ENCODE data around the gene KCNG3. TPM values are rescaled to one million over a fixed set of nuclear protein-coding genes. Genes with fewer than 3 reads are reported as not detected.

Gene KCNG3
- total and polyA plus RNA-seq, 2 of the 13 experiments (the other 11 are each of a cell fraction or from before 2014, with no cell fraction given): 2.8 to 4.8 TPM

GRCh38 chr2:42493468-42494354 is at the start of gene KCNG3 (continued):
- TF ChIP-seq NR2C2 (CRISPR knock-in tag; IDR thresholded peaks at IDR 0.05; ENCODE audit: borderline replicate concordance) (0 out of 2 replicates have a peak, but pooled peaks have one; percentile 7), ZNF687 (CRISPR knock-in tag; IDR thresholded peaks at IDR 0.05) (peak; percentile 20), SPEN (CRISPR knock-in tag; IDR thresholded peaks at IDR 0.05; ENCODE audit: low read depth) (peak; percentile 71), NR0B2 (CRISPR knock-in tag; IDR thresholded peaks at IDR 0.05) (peak; percentile 63), GTF2F1 (IDR thresholded peaks at IDR 0.05; ENCODE audit: low read length) (no peak), IKZF4 (CRISPR knock-in tag; IDR thresholded peaks at IDR 0.05; ENCODE audit: borderline replicate concordance, low read depth, not compliant biosample characterization) (peak; percentile 20), ZFY (CRISPR knock-in tag; IDR thresholded peaks at IDR 0.05) (peak; percentile 77), MXI1 (IDR thresholded peaks at IDR 0.05; ENCODE audit: borderline replicate concordance, low read depth, low read length) (peak; percentile 13; the same call in 1 of the 3 replicates), NKX3-1 (CRISPR knock-in tag; IDR thresholded peaks at IDR 0.05) (no peak), U2AF2 (IDR thresholded peaks at IDR 0.05; ENCODE audit: low read depth, low read length) (no peak), YEATS4 (CRISPR knock-in tag; IDR thresholded peaks at IDR 0.05; ENCODE audit: borderline replicate concordance) (peak; percentile 33; the same call in 1 of the 2 replicates), ATF4 (CRISPR knock-in tag; IDR thresholded peaks at IDR 0.05) (peak in 1 of 2 experiments; percentile 25; a peak in 1 of 4 replicates), TRIM24 (CRISPR knock-in tag; IDR thresholded peaks at IDR 0.05) (0 out of 2 replicates have a peak, but pooled peaks have one; percentile 54), CEBPG (CRISPR knock-in tag; IDR thresholded peaks at IDR 0.05) (0 out of 2 replicates have a peak, but pooled peaks have one; percentile 3), BCL6 (CRISPR knock-in tag; IDR thresholded peaks at IDR 0.05) (peak; percentile 50; the same call in 1 of the 2 replicates), ZNF121 (CRISPR knock-in tag; IDR thresholded peaks at IDR 0.05) (0 out of 2 replicates have a peak, but pooled peaks have one; percentile 2), FOXA1 (IDR thresholded peaks at IDR 0.05) (no peak), FOXA1 (CRISPR knock-in tag; IDR thresholded peaks at IDR 0.05) (0 out of 2 replicates have a peak, but pooled peaks have one; percentile 2), CHD4 (IDR thresholded peaks at IDR 0.05; ENCODE audit: borderline replicate concordance, low read length) (no peak), IRX3 (CRISPR knock-in tag; IDR thresholded peaks at IDR 0.05; ENCODE audit: borderline replicate concordance, low read depth) (peak; percentile 54; the same call in 1 of the 2 replicates), ZNF446 (CRISPR knock-in tag; IDR thresholded peaks at IDR 0.05) (peak; percentile 64; the same call in 1 of the 2 replicates), CREBL2 (CRISPR knock-in tag; IDR thresholded peaks at IDR 0.05; ENCODE audit: borderline replicate concordance) (no peak), SMYD3 (CRISPR knock-in tag; IDR thresholded peaks at IDR 0.05) (0 out of 2 replicates have a peak, but pooled peaks have one; percentile 45)
